DMS153 (cell line): ENCODE data around the gene TRA2B.

ENCODE experiments used
- DNase-seq: peaks from one replicate; lab custom pipeline; 2025; lab: John Stamatoyannopoulos, UW

TRA2B gene

GRCh38 chr3:185867650-185868049 is 70.2 kb downstream of the TRA2B start:
- no peak for DNase-seq

DNA sequence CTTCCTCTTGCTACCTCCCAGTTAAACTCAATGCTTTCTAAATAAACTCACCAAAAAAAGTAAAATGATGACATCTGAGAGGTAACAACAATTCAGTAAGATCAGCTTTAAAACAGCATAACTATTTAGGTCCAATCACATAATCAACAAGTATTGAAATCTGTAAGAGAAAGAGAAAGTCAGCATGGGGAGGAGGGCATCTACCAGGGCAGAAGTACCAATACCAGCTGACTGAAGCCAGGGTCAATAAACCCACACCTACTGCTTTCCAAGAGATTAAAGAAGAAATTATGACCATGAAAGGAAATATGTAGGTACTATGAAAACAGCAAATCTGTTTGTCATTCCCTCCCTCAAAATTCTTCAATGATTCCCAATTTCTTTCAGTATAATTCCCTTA is 70.8 kb downstream of the TRA2B start:
- DNase-seq = no peak

- no peak for DNase-seq
These were observed 71.3 kb downstream of the TRA2B start for GRCh38 chr3:185866555-185866954.
